HG03095 (cell line): Measurements from ENCODE around the gene BTG2.
"Not testable (repeated sequence)": the region's sequence is repeated elsewhere in the genome, so short reads cannot be mapped to it uniquely, and the experiment has no call there.

Source experiments
- ATAC-seq: cut with Tn5 transposase; IDR thresholded peaks from one replicate; pipeline ENCODE4 v1.9.1; 2021; ENCODE audit warnings: moderate library complexity; ENCODE audit not compliant: unreplicated experiment

The BTG2 gene

DNA sequence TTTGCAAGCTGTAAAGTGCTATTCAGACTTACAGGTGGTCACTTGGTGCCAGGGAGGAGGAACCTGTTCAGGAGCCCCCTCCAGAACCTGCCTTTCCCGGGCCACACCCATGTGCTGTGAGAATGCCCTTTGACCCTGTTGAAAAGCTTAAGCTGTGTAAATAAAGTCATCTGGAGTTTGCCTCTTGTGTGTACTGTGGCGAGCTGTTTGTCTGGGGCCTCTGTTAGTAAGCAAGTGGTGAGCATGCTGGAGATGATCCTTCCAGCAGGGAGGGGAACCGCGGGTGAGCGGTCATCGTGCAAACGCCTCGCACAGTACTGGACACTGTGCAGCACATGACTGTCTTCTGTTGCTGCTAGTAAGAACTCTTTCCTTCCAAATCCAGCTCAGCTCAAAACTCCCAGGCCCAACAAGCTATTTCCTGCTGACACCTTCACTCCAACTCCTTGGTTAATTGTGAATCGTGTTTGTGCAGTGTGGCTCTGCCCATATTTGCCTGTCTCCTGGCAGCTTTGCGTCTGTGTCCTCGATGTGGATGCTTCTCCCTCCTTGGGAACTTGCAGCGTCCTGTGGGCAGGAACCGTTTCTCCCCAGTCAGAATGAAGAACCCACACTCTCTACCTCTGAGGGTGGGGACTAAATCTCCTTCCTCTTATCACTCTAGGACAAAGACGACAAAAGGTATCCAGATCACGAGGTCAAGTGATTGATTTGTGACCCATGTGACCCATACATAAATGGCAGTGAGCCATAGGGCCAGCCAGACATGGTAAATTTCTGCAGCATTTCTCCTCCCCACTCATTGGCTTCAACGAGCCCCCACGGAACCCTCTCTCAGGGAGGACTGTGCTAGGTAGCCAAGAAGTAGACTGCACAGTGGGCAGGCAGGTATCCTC lies 13.9 kb upstream of the BTG2 start:
- no peak for ATAC-seq

- no peak for ATAC-seq
Observed at GRCh38 chr1:203295796-203296195, 9.5 kb upstream of the BTG2 start.

DNA sequence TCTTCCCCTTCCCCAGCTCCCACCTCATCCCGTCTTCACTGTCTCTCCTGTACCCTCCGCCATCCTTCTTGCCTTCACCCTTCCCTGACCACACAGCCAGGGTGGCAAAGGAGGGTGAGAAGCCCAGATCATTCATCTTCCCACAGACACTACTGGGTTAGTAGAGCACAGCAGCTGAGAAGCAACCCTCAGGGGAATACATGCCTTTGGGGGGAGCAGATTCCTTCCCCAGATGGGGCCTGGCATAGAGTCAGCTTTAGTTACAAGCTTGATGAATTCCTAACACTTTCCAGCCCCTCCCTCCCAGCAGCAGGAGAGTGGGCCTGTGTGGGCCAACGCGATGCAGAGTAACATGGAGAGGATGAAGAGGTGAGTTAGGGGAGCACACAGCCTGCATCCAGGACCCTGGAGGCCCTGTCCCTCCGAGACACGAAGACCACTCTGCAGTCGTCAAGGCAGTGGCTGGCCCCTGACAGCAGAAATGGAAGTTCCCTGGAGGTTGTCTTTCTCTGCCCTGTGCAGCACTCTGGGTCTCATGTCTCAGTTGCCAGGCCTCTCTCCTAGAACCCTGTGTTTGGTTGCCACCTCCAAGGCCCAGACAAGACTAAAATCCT lies 8.8 kb upstream of the BTG2 start:
- ATAC-seq = no peak

- no peak for ATAC-seq
Observed at GRCh38 chr1:203299169-203299568, 6.2 kb upstream of the BTG2 start.

GRCh38 chr1:203299719-203300429 lies 5.4 kb upstream of the BTG2 start:
- ATAC-seq = not testable (repeated sequence)

DNA sequence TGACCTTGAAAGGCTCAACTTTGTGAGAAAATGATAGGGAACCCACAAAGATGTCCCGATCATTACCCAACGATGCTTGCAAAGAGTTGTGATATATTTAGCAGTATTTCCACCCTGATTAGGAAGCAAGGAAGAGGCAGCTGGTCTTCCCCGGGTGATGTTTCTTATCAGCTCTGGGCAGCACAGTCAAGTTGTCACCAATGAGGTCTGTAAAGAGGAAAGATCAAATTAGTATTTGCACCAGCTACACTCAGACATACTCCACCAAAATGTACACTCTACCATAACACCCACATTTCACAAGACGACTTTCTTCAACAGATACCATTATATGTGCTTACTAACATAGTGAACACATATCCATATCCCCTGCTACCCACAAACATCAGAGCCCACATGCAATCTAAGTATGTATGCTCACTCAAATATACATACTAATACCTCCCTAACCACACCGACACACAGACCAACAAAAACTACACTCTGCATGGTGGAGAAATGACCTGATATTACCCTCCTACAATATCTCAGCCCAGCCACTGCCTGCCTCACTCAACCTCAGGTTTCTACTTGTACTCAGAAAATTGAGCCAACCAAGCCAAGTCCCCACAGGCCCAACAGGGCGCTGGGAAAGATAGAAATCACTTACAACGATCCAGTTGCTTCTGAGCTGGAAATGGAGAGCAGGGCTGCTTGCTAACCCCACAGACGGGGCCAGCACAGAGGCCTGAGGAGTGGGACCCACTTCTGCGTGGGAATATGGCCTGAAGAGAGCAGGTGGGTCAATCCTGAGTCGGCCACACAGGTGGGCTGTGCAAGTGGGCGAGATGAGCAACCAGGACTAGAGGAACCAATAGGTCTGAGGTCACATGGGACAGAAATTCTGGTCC lies 4.6 kb upstream of the BTG2 start:
- ATAC-seq = no peak

DNA sequence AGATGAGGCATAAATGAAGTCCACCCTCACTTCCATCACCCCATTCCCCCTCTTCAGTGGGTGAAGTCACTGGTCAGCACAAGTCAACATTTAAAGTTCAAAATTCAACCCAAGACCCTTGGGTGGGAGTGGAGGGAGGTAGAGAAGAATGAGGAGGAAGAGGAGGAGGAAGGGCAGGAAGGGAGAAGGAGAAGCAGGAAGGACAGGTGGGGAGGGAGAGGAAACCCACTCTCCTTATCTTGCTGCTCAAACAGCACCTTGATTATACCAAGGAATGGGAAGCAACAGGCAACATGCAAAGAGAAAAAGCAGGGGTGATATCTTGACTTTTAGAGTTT lies 4.0 kb upstream of the BTG2 start:
- no peak for ATAC-seq

DNA sequence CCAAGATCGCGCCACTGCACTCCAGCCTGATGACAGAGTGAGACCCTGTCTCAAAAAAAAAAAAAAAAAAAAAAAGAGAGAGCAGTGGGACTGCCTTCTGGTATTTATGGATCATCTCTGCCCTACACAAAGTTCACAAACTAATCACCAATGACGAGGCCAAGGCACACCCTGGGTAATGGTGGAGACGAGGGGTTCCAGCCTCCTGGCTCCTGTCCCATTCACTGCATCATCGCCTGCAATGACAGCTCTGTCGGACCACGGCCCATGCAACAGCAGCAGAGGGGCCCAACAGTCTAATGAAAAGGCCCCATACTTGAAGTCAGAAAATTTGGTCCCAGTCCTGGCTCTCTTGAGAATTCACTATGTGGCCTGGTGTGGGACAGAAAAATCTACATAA lies 2.9 kb upstream of the BTG2 start:
- no peak for ATAC-seq

- ATAC-seq = no peak
Observed at GRCh38 chr1:203302894-203303293, 2.4 kb upstream of the BTG2 start.

DNA sequence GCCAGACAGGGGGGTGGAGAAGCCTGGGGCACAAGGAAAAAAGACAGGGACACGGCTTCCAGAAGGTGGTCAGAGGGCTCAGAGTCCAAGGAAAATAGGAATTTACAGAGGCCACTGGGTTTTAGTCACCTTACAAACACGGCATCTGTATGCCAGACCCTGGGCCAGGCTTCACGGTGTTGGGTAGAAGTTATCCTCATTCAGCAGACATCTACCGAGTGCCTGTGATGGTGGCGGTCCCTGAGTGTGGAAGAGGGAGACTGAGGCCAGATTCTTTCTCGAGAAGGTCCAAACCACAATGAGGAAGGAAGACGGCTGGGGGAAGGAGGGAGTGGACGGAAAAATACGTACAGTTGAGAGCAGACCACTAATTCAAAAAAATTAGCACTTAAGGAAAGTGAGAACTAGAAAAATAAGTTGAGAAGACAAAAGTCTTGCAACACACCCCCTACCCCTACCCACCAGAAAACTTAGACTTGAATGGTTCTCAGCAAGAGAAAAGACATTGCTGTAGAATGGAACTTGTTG lies 864 bp upstream of the BTG2 start:
- ATAC-seq = no peak

DNA sequence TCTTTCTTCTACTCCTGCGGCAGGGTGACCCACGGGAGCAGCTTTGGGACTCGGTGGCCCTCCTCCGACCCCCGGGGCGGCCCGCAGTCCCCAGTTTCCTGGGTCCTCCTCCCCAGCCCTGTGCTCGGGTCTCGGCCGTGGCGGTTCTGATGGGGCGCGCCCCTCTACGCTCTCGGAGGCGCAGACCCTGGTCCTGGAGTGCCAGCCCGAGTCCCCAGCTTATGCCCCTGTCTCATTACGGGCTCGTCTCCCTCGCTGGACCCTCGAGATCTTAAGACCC lies 430 bp downstream of the BTG2 start:
- no peak for ATAC-seq

DNA sequence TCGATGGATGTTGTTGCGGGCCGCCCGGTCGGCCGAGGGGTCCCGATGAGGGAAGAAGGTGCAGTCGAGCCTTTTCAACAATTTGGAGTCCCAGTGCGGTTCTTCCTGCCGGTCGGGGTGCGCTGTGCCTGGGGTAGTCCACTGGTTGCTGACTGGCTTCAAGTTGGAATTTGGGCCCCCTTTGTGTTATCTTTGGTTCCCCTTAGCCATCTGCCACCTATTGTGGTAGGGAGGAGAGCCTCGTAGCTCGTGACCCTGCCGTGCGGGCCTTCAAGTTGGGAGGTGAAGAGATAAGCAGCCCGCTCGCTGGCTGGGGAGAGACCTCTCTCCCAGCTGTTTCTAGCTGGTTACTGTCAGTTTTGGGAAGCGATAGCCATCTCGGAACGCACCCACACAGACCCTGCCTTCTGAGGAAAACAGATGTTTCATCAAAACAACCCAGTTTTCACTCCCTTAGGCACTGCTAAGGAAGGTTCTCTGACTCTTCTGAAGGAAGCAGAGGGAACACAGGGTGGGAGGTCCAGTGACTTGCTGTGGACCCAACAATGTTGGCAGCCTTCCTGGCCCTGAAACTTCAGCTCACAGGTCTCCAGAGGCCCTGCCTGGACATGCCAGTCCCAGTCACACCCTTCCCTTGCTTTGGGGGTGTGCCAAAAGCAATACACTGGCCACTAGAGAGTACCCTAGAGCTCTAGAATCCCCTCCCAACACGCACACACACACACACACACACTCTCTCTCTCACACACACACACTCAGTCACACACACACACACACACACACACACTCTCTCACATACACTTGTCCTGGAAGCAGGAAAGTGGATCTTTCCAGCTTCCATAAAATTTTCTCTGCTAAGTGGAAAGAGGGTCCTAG lies 1.0 kb downstream of the BTG2 start:
- no peak for ATAC-seq

GRCh38 chr1:203306965-203307541 lies 1.7 kb downstream of the BTG2 start:
- ATAC-seq = no peak

- ATAC-seq = no peak
Observed at GRCh38 chr1:203307641-203308126, 2.4 kb downstream of the BTG2 start.

GRCh38 chr1:203308328-203308922 lies 3.1 kb downstream of the BTG2 start:
- ATAC-seq = no peak

DNA sequence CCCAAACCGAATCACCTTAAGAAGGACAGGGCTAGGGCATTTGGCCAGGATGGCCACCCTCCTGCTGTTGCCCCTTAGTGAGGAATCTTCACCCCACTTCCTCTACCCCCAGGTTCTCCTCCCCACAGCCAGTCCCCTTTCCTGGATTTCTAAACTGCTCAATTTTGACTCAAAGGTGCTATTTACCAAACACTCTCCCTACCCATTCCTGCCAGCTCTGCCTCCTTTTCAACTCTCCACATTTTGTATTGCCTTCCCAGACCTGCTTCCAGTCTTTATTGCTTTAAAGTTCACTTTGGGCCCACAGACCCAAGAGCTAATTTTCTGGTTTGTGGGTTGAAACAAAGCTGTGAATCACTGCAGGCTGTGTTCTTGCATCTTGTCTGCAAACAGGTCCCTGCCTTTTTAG lies 3.6 kb downstream of the BTG2 start:
- no peak for ATAC-seq

DNA sequence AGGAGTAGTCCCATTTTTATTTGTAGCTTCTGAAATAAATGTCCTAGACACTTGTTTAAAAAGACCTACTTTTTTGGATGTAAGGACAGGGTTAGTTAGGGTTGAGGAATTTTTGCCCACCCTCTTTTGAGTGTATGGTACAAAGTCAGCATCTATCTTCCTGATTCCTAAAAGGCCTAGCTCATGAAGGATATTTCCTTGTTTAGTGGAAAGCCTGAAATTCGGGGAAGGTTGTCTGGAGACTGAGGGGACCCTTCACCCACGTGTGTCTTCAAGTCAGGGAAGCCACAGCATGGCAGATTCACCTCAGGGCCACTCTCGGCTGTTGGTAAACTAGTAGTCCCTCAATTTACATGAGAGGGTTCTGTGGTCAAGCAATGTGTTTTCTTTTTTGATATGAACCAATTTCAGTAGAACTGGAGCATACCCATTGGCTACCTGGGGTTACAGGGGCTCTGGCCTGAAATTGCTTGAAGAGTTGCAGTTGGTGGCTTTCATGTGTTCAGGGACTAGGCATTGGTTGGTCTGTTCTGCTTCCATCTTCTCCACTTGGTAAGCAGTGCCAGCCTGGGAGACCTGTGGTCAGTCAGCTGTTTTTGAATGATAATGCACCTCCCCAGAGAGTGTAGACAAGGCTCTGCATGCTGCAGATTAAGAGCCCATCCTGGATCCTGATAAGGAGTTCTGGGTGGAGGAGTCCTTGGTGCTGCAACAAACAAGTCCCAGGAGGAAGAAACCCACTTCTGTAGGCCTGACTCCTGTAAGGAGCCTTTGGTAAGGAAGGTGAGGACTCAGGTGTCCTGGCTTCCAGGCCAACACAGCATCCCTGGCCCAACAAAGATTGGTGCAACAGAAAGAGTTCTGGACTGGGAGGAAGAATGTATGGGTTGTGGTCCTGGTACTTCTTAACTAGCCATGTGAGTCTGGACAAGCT lies 6.3 kb downstream of the BTG2 start:
- no peak for ATAC-seq
